ENCODE data around the gene FAM240A.

The FAM240A gene

GRCh38 chr3:46664188-46664970 lies 52.1 kb downstream of the FAM240A start:
- DNase-seq, result no peak

DNA sequence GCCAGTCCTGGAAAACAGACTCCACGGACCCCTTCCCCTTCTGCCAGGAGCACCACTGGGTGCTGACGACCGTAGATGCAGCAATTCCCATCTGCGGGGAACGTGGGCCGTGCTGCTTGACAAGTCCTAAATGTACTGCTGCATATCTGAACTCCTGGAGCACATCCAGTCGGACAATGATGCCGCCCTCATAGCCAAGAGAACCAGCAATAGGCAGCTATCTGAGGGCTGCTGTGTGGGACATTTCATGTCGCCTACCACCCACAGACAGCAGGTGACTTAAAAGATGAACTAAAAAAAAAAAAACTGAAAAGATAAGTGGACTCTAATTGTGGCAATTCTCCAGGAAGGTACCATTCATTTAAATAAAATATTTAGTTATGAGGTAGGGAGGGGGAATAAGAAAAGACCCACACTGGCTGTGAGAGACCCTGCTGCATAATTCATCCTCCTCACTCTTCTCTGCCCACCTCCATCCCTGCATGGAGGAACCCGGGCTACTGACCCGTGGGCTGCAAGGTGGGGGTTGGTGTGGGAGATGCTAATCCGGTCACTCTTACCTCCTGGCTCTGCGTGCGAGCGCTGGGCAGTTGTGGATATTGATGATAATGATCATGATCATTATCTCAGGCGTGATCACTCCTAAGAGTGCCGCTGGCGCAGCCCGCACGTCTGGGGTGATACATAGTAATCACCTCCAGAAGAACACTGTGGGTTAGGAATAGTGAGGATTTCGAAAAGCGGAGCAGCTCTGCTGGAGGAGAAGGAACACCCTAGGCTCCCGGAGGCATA lies 52.8 kb downstream of the FAM240A start:
- no peak for DNase-seq

GRCh38 chr3:46665763-46666452 lies 53.6 kb downstream of the FAM240A start:
- no peak for DNase-seq

DNA sequence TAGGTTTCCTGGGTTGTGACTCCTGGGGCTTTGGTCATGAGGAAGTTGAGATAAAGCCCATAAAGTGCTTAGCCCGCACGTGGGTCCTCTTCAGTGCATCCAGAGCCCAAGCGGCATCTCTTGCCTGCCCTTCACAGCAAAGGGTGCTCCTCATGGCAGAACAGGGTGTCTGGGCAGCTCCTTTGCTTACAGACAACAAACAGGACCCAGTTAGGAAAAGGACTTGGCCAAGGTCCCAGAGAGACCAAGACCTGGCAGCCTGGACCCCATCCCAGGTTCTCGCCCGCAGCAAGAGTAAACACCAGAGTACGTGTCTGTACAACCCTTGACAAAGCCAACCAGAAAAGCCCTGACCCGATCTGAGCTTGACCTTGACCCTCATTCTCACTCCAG lies 54.1 kb downstream of the FAM240A start:
- no peak for DNase-seq

DNA sequence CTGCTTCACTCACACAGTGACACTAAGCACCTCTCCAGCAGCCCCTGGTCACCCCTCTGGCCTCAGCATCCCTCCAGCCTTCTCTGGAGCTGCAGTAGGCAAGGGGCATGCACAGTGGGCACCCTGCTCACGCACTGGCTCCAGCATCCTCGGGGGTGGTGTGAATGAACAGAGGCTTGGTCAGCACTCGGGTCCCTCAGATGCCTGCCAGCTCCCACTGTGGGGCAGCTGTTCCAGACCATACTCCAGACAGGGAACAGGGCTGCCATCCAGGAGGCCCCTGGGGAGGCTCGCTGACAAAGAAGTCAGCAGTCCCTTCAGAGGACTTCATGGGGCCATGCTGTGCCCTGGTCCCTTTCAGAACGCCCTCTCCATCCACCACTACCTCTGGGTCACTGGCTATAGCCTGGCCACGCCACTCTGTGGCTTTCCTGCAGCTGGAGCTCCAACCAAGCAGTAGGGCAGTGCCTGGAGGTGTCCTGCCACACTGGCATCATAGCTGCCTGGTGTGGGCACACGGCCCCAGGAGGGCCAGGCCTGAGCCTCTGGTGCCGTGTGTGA lies 54.8 kb downstream of the FAM240A start:
- no peak for DNase-seq

- no peak for DNase-seq
Measured at GRCh38 chr3:46667657-46668056, 55.3 kb downstream of the FAM240A start.

GRCh38 chr3:46668116-46668515 lies 55.8 kb downstream of the FAM240A start:
- DNase-seq, result no peak

- DNase-seq, result no peak
Measured at GRCh38 chr3:46668591-46668990, 56.3 kb downstream of the FAM240A start.

DNA sequence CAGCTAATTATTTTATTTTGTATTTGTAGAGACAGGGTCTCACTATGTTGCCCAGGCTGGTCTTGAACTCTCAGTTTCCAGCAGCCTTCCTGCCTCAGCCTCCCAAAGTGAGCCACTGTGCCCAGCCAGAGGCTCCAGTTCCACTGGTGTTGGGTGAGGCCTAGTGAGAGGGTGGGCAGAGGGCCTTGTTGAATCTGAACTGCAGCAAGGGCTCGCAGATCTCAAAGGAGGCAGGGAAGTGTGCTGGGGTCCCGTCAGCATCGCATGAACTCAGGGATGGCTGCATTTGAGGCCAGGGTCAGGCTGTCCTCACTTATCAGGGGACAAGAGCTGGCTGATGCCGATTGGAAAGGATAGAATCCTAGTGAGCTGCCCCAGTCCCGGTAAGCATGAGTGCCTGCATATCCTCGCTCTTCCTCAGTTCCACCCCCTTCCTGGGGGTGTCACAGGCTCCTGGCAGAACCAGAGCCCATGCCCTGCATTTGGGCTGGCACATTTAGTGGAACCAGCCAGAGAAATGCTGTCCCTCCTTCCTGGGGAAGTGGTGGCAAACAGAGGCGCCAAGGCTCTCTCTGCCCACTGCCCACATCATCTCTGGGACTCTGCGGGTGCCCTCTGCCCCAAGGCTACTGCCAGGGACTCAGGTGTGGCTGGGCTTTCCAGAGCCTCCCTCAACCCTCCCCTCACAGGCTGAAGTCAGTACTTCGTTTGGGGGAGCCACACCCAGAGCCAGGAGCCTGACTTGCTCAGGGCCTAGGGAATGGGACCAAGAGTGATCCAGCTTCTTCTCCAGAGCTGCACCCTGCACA lies 57.1 kb downstream of the FAM240A start:
- no peak for DNase-seq

DNA sequence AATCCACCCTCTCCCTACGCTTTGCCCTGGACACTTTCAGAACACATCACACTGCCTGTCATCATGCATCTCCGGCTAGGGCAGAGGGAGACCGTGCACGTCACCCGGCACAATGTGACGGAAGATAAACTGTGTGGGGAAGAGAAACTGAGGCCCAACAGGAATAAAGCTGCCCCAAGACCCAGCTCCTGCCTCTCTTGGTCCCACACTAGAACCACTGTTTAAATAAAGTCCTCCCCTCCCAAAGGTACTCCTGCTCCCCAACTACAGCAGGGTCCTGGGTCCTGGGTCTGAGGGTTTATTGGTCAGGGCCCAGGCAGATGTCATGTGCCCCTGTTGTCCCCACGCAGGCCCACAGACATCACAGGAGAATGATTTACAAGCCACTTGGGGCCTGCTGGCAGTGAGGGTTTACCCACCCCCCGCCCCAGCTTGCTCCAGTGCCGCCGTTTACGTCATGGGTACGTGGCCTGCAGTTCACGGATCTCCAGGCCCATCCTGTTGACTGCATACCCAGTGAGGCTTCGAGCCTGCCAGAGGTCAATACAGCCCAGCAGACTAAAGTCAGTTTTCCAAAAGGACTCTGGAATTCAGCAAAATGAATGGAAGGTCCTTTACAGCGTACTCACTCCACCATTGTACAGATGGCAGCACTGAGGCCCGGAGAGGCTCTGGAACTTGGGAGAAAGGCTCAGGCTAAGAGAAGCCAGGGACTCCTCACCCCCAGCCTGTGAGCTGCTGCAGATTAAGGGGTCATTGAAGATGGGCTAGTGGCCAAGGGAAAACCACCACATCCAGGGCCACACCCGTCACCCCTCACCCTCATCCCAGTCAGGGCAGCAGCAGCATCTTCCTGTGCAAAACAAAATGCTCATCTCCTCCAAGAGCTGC lies 57.9 kb downstream of the FAM240A start:
- DNase-seq, result no peak

- DNase-seq, result no peak
Measured at GRCh38 chr3:46670891-46671427, 58.6 kb downstream of the FAM240A start.

- DNase-seq, result no peak
Measured at GRCh38 chr3:46671541-46672348, 59.4 kb downstream of the FAM240A start.

- no peak for DNase-seq
Measured at GRCh38 chr3:46672349-46672695, 60.0 kb downstream of the FAM240A start.

GRCh38 chr3:46673151-46674030 lies 61.1 kb downstream of the FAM240A start:
- DNase-seq, result no peak

- DNase-seq, result no peak
Measured at GRCh38 chr3:46674031-46674845, 61.9 kb downstream of the FAM240A start.

DNA sequence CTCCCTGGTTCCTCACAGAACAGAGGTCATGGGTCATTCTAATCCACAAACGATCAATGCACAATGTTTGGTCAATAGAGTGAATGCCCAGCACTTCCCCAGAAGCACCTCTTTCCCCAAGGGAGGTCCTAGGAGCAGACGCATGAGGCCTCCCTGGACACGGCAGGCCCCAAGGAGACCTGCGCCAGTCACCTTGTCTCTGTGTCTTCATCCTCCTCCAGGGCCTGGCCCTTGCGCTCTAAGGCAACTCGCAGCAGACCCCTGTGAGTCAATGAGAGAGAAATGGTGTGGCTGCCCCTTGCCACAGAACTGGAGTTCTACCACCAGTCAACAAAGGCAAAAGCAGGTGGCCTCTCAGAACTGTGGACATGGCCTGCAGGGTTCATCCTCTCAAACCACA lies 63.1 kb downstream of the FAM240A start:
- no peak for DNase-seq
